HEK293 (cell line): Measurements from ENCODE around the gene SEMA3D.

ENCODE experiments used
- EGR2 ChIP-seq: fragments of 450-650 bp; formaldehyde crosslinking; IDR thresholded peaks from 2 replicates; pipeline ENCODE4 v1.5.1; 2016; ENCODE audit warnings: low read depth, missing biosample characterization, missing genetic modification characterization
- GLIS2 ChIP-seq: fragments of 450-650 bp; formaldehyde crosslinking; IDR thresholded peaks from 2 replicates; pipeline ENCODE4 v1.5.1; 2016; ENCODE audit warnings: missing biosample characterization, missing genetic modification characterization
- KLF16 ChIP-seq: fragments of 450-650 bp; formaldehyde crosslinking; IDR thresholded peaks from 2 replicates; pipeline ENCODE4 v1.5.1; 2017; ENCODE audit warnings: missing biosample characterization, missing genetic modification characterization
- REPIN1 ChIP-seq: fragments of 450-650 bp; formaldehyde crosslinking; IDR thresholded peaks from 2 replicates; pipeline ENCODE4 v1.5.1; 2017; ENCODE audit warnings: missing biosample characterization, missing genetic modification characterization, low read depth
- WT1 ChIP-seq: fragments of 450-650 bp; formaldehyde crosslinking; IDR thresholded peaks from 2 replicates; pipeline ENCODE4 v1.5.1; 2016; ENCODE audit warnings: missing biosample characterization, missing genetic modification characterization
- ZBTB10 ChIP-seq: fragments of 450-650 bp; formaldehyde crosslinking; IDR thresholded peaks from 2 replicates; pipeline ENCODE4 v1.5.1; 2016; ENCODE audit warnings: missing biosample characterization, missing genetic modification characterization
- ZBTB17 ChIP-seq: fragments of 450-650 bp; formaldehyde crosslinking; IDR thresholded peaks from 2 replicates; pipeline ENCODE4 v1.5.1; 2016; ENCODE audit warnings: missing biosample characterization, missing genetic modification characterization
- ZBTB26 ChIP-seq: fragments of 450-650 bp; formaldehyde crosslinking; optimal IDR thresholded peaks from 2 replicates; pipeline ENCODE3; 2016; ENCODE audit warnings: missing biosample characterization, mild to moderate bottlenecking, missing genetic modification characterization
- ZBTB48 ChIP-seq: fragments of 450-650 bp; formaldehyde crosslinking; IDR thresholded peaks from 2 replicates; pipeline ENCODE4 v1.5.1; 2016; ENCODE audit warnings: missing biosample characterization, missing genetic modification characterization
- ZBTB49 ChIP-seq: fragments of 450-650 bp; formaldehyde crosslinking; IDR thresholded peaks from 2 replicates; pipeline ENCODE4 v1.5.1; 2016; ENCODE audit warnings: missing biosample characterization, missing genetic modification characterization, low read depth
- ZBTB8A ChIP-seq: fragments of 450-650 bp; formaldehyde crosslinking; IDR thresholded peaks from 2 replicates; pipeline ENCODE4 v1.5.1; 2016; ENCODE audit warnings: missing biosample characterization, missing genetic modification characterization
- ZFHX2 ChIP-seq: fragments of 450-650 bp; formaldehyde crosslinking; conservative IDR thresholded peaks from 2 replicates; pipeline ENCODE4 v1.5.1; 2016; ENCODE audit warnings: missing biosample characterization, missing genetic modification characterization
- ZIC2 ChIP-seq: fragments of 450-650 bp; formaldehyde crosslinking; IDR thresholded peaks from 2 replicates; pipeline ENCODE4 v1.5.1; 2016; ENCODE audit warnings: missing biosample characterization, missing genetic modification characterization
- ZNF2 ChIP-seq: fragments of 450-650 bp; formaldehyde crosslinking; IDR thresholded peaks from 2 replicates; pipeline ENCODE4 v1.5.1; 2016; ENCODE audit warnings: missing biosample characterization, missing genetic modification characterization
- ZNF335 ChIP-seq: fragments of 450-650 bp; formaldehyde crosslinking; conservative IDR thresholded peaks from 2 replicates; pipeline ENCODE4 v1.5.1; 2016; ENCODE audit warnings: missing biosample characterization, missing genetic modification characterization
- ZNF362 ChIP-seq: fragments of 450-650 bp; formaldehyde crosslinking; IDR thresholded peaks from 2 replicates; pipeline ENCODE4 v1.5.1; 2016; ENCODE audit warnings: missing biosample characterization, missing genetic modification characterization
- ZNF488 ChIP-seq: fragments of 450-650 bp; formaldehyde crosslinking; IDR thresholded peaks from 2 replicates; pipeline ENCODE4 v1.5.1; 2016; ENCODE audit warnings: missing biosample characterization, missing genetic modification characterization
- ZNF561 ChIP-seq: fragments of 450-650 bp; IDR thresholded peaks from 2 replicates; pipeline ENCODE4 v1.5.1; 2018; ENCODE audit warnings: missing biosample characterization, missing genetic modification characterization, borderline replicate concordance
- ZNF660 ChIP-seq: fragments of 450-650 bp; IDR thresholded peaks from 2 replicates; pipeline ENCODE4 v1.5.1; 2018; ENCODE audit warnings: missing biosample characterization, mild to moderate bottlenecking, missing genetic modification characterization
- ZNF76 ChIP-seq: fragments of 450-650 bp; formaldehyde crosslinking; IDR thresholded peaks from 2 replicates; pipeline ENCODE4; 2016; ENCODE audit warnings: low read depth, missing biosample characterization, missing genetic modification characterization, borderline replicate concordance
- ZSCAN30 ChIP-seq: fragments of 450-650 bp; IDR thresholded peaks from 2 replicates; pipeline ENCODE4 v1.5.1; 2018; ENCODE audit warnings: missing biosample characterization, mild to moderate bottlenecking, missing genetic modification characterization, moderate library complexity
- TF ChIP-seq, protein P1 (sequence below): fragments of 450-650 bp; formaldehyde crosslinking; IDR thresholded peaks from 2 replicates; pipeline ENCODE4 v1.5.1; 2016; ENCODE audit warnings: missing biosample characterization, missing genetic modification characterization
- TF ChIP-seq, protein P2 (sequence below): fragments of 450-650 bp; formaldehyde crosslinking; IDR thresholded peaks from 2 replicates; pipeline ENCODE4 v1.5.1; 2016; ENCODE audit warnings: missing biosample characterization, missing genetic modification characterization
- TF ChIP-seq, protein P3 (sequence below): fragments of 450-650 bp; formaldehyde crosslinking; IDR thresholded peaks from 2 replicates; pipeline ENCODE4 v1.5.1; 2016; ENCODE audit warnings: missing biosample characterization, missing genetic modification characterization

Gene SEMA3D

DNA sequence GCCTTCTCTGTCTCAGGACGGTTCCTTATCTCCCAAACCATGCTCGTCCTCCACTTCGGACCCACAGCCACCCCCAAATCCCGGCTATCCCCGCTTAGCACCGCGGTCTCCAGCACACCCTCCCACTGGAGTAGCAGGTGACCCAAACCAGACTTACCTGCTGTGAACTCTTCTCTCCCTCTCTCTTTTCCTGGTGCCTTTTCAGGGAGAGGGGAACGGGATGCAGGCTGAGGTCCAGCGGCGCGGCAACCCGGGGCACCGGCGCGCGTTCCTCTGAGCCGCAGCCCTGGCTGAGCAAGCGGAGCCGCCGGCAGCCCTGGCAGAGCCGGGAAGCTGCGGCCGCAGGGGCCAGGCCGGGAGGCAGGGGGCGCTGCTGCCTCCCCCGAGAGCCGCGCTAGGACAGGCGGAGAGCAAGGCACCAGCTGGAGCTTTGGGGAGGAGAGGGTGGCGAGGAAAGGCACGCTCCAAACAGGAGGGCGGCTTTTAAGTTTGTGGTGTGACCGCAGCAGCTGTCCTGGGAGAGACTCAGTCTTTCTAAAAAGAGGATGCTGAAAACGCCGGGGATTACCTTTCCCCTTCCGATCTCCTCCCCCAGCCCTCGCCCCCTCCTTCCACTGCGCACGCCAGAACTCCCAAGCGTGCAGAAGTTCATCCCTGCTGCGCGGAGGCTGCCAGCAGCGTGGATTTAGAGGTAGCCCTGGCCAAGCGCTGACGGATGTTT is at the start of gene SEMA3D (continued):
- TF ChIP-seq ZNF362 (no peak), ZNF488 (tag by site-specific recombination) (no peak), ZNF335 (tag by site-specific recombination) (peak; percentile 55), ZBTB10 (tag by site-specific recombination) (peak; percentile 59; the same call in 1 of the 2 replicates), WT1 (tag by site-specific recombination) (peak; percentile 69; the same call in 1 of the 2 replicates), ZBTB17 (0 out of 2 replicates have a peak, but pooled peaks have one; percentile 21), ZBTB8A (tag by site-specific recombination) (peak; percentile 44), ZNF660 (tag by site-specific recombination) (peak; percentile 89), KLF16 (no peak), ZBTB26 (tag by site-specific recombination) (peak; percentile 83), ZFHX2 (0 out of 2 replicates have a peak, but pooled peaks have one; percentile 5), ZNF561 (peak; percentile 33; the same call in 1 of the 2 replicates), ZNF76 (tag by site-specific recombination) (peak; percentile 37; the same call in 1 of the 2 replicates), ZNF2 (tag by site-specific recombination) (peak; percentile 57; the same call in 1 of the 2 replicates), GLIS2 (peak; percentile 66), ZIC2 (tag by site-specific recombination) (peak; percentile 56), ZBTB49 (no peak), ZSCAN30 (tag by site-specific recombination) (peak; percentile 65; the same call in 1 of the 2 replicates), ZBTB48 (tag by site-specific recombination) (peak; percentile 67; the same call in 1 of the 2 replicates), EGR2 (tag by site-specific recombination) (0 out of 2 replicates have a peak, but pooled peaks have one; percentile 6), REPIN1 (tag by site-specific recombination) (no peak)
- TF ChIP-seq, protein P1, sequence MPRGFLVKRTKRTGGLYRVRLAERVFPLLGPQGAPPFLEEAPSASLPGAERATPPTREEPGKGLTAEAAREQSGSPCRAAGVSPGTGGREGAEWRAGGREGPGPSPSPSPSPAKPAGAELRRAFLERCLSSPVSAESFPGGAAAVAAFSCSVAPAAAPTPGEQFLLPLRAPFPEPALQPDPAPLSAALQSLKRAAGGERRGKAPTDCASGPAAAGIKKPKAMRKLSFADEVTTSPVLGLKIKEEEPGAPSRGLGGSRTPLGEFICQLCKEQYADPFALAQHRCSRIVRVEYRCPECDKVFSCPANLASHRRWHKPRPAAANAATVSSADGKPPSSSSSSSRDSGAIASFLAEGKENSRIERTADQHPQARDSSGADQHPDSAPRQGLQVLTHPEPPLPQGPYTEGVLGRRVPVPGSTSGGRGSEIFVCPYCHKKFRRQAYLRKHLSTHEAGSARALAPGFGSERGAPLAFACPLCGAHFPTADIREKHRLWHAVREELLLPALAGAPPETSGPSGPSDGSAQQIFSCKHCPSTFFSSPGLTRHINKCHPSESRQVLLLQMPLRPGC (tag by site-specific recombination), result no peak
- TF ChIP-seq, protein P2, sequence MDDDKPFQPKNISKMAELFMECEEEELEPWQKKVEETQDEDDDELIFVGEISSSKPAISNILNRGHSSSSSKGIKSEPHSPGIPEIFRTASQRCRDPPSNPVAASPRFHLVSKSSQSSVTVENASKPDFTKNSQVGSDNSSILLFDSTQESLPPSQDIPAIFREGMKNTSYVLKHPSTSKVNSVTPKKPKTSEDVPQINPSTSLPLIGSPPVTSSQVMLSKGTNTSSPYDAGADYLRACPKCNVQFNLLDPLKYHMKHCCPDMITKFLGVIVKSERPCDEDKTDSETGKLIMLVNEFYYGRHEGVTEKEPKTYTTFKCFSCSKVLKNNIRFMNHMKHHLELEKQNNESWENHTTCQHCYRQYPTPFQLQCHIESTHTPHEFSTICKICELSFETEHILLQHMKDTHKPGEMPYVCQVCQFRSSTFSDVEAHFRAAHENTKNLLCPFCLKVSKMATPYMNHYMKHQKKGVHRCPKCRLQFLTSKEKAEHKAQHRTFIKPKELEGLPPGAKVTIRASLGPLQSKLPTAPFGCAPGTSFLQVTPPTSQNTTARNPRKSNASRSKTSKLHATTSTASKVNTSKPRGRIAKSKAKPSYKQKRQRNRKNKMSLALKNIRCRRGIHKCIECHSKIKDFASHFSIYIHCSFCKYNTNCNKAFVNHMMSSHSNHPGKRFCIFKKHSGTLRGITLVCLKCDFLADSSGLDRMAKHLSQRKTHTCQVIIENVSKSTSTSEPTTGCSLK (tag by site-specific recombination), result no peak
- TF ChIP-seq, protein P3, sequence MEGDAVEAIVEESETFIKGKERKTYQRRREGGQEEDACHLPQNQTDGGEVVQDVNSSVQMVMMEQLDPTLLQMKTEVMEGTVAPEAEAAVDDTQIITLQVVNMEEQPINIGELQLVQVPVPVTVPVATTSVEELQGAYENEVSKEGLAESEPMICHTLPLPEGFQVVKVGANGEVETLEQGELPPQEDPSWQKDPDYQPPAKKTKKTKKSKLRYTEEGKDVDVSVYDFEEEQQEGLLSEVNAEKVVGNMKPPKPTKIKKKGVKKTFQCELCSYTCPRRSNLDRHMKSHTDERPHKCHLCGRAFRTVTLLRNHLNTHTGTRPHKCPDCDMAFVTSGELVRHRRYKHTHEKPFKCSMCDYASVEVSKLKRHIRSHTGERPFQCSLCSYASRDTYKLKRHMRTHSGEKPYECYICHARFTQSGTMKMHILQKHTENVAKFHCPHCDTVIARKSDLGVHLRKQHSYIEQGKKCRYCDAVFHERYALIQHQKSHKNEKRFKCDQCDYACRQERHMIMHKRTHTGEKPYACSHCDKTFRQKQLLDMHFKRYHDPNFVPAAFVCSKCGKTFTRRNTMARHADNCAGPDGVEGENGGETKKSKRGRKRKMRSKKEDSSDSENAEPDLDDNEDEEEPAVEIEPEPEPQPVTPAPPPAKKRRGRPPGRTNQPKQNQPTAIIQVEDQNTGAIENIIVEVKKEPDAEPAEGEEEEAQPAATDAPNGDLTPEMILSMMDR (tag by site-specific recombination), result peak; percentile 75
